ENCODE measurements around the gene TSPAN9.

The TSPAN9 gene

GRCh38 chr12:3087758-3088650, 10.8 kb downstream of the TSPAN9 start:
- Histone ChIP-seq H3K27me3 (ENCODE audit: low read length) (no peaks in the 10 kb centered on the region), H4K20me1 (ENCODE audit: low read depth, low read length) (no peaks in the 10 kb centered on the region), H3K79me2 (ENCODE audit: insufficient read depth, low read length) (no peaks in the 10 kb centered on the region)

GRCh38 chr12:3089588-3089987, 12.4 kb downstream of the TSPAN9 start:
- H3K27me3 ChIP-seq (ENCODE audit: low read length), result no peaks in the 10 kb centered on the region
- no peak overlapping the region for H3K4me2 ChIP-seq (ENCODE audit: low read depth, low read length, poor library complexity, severe bottlenecking)
- TF ChIP-seq CTCF (IDR thresholded peaks at IDR 0.05; ENCODE audit: insufficient read depth, low read length, poor library complexity, severe bottlenecking) (no peak), EZH2phosphoT487 (conservative IDR thresholded peaks at IDR 0.05; ENCODE audit: low read length) (no peak)

More at GRCh38 chr12:3087758-3088650, 10.8 kb downstream of the TSPAN9 start:
- H2AFZ ChIP-seq (ENCODE audit: low read depth, low read length, severe bottlenecking), result no peak overlapping the region
- H3K4me2 ChIP-seq (ENCODE audit: low read depth, low read length, poor library complexity, severe bottlenecking), result no peak overlapping the region
- H3K9me2 ChIP-seq (replicated peaks; ENCODE audit: insufficient read depth, low read length), result no peaks in the 10 kb centered on the region
- H3K27ac ChIP-seq (ENCODE audit: low read depth, low read length), result no peak overlapping the region
- no peak for TF ChIP-seq CTCF (IDR thresholded peaks at IDR 0.05; ENCODE audit: insufficient read depth, low read length, poor library complexity, severe bottlenecking)
- TF ChIP-seq EZH2phosphoT487 (conservative IDR thresholded peaks at IDR 0.05; ENCODE audit: low read length), result no peak
- H3K9me3 ChIP-seq (ENCODE audit: insufficient read depth, low read length), result no peaks in the 10 kb centered on the region
- no peak overlapping the region for H3K4me3 ChIP-seq (ENCODE audit: insufficient read depth, low read length, poor library complexity, severe bottlenecking)
- H3K36me3 ChIP-seq (ENCODE audit: low read length), result no peaks in the 10 kb centered on the region
- H3F3A ChIP-seq (ENCODE audit: insufficient read depth), result no peaks in the 10 kb centered on the region
- no peak overlapping the region for H3K9ac ChIP-seq (ENCODE audit: low read length)

GRCh38 chr12:3090240-3091037, 13.3 kb downstream of the TSPAN9 start:
- H3K4me2 ChIP-seq (ENCODE audit: low read depth, low read length, poor library complexity, severe bottlenecking), result no peak overlapping the region
- H3K4me3 ChIP-seq (ENCODE audit: insufficient read depth, low read length, poor library complexity, severe bottlenecking), result no peak overlapping the region
- H3K36me3 ChIP-seq (ENCODE audit: low read length), result no peaks in the 10 kb centered on the region
- no peaks in the 10 kb centered on the region for H3K27me3 ChIP-seq (ENCODE audit: low read length)
- no peaks in the 10 kb centered on the region for H3F3A ChIP-seq (ENCODE audit: insufficient read depth)
- H2AFZ ChIP-seq (ENCODE audit: low read depth, low read length, severe bottlenecking), result no peak overlapping the region
- no peaks in the 10 kb centered on the region for H3K79me2 ChIP-seq (ENCODE audit: insufficient read depth, low read length)
- no peak overlapping the region for H3K27ac ChIP-seq (ENCODE audit: low read depth, low read length)
- no peaks in the 10 kb centered on the region for H3K9me3 ChIP-seq (ENCODE audit: insufficient read depth, low read length)
- no peak for TF ChIP-seq CTCF (IDR thresholded peaks at IDR 0.05; ENCODE audit: insufficient read depth, low read length, poor library complexity, severe bottlenecking)
- no peak for TF ChIP-seq EZH2phosphoT487 (conservative IDR thresholded peaks at IDR 0.05; ENCODE audit: low read length)
- H3K9me2 ChIP-seq (replicated peaks; ENCODE audit: insufficient read depth, low read length), result no peaks in the 10 kb centered on the region
- H3K9ac ChIP-seq (ENCODE audit: low read length), result no peak overlapping the region
- H4K20me1 ChIP-seq (ENCODE audit: low read depth, low read length), result no peaks in the 10 kb centered on the region

More at GRCh38 chr12:3089588-3089987, 12.4 kb downstream of the TSPAN9 start:
- Histone ChIP-seq H4K20me1 (ENCODE audit: low read depth, low read length) (no peaks in the 10 kb centered on the region), H3K9me3 (ENCODE audit: insufficient read depth, low read length) (no peaks in the 10 kb centered on the region), H3K9ac (ENCODE audit: low read length) (no peak overlapping the region), H2AFZ (ENCODE audit: low read depth, low read length, severe bottlenecking) (no peak overlapping the region), H3K9me2 (replicated peaks; ENCODE audit: insufficient read depth, low read length) (no peaks in the 10 kb centered on the region), H3F3A (ENCODE audit: insufficient read depth) (no peaks in the 10 kb centered on the region), H3K4me3 (ENCODE audit: insufficient read depth, low read length, poor library complexity, severe bottlenecking) (no peak overlapping the region), H3K79me2 (ENCODE audit: insufficient read depth, low read length) (no peaks in the 10 kb centered on the region), H3K36me3 (ENCODE audit: low read length) (no peaks in the 10 kb centered on the region), H3K27ac (ENCODE audit: low read depth, low read length) (no peak overlapping the region)

All from SU-DHL-6 (cell line).